Measurements from ENCODE around the gene C5. TPM values are rescaled to one million over a fixed set of nuclear protein-coding genes. Genes with fewer than 3 reads are reported as not detected.

Gene C5
- polyA plus RNA-seq, 1 of the 3 experiments (the other 2 are of a cell fraction) = 1.8 TPM

GRCh38 chr9:120989065-120989464 lies 61.0 kb downstream of the C5 start:
- CTCF ChIA-PET = no interaction called here
- POLR2A ChIA-PET = no interaction called here
- H3F3A ChIP-seq (replicated peaks; ENCODE audit: insufficient read depth) = peaks cover 9% of the 10 kb centered on the region
- no peaks in the 10 kb centered on the region for H4K20me1 ChIP-seq (ENCODE audit: insufficient read depth)
- H3K36me3 ChIP-seq (replicated peaks in 1 of 2; ENCODE audit: control insufficient read depth in 1 of 2, insufficient read depth in 2 of 2, low read length in 1 of 2) = no peaks in the 10 kb centered on the region
- TF ChIP-seq USF2 (IDR thresholded peaks at IDR 0.05; ENCODE audit: borderline replicate concordance, low read depth, low read length) (no peak), RFX5 (IDR thresholded peaks at IDR 0.05; ENCODE audit: low read length) (no peak), MEF2A (IDR thresholded peaks at IDR 0.05; ENCODE audit: borderline replicate concordance, low read depth) (no peak), REST (IDR thresholded peaks at IDR 0.05; ENCODE audit: low read depth, low read length) (no peak), TAF1 (IDR thresholded peaks at IDR 0.05; ENCODE audit: borderline replicate concordance, low read depth, low read length) (no peak), FOSL2 (IDR thresholded peaks at IDR 0.05; ENCODE audit: borderline replicate concordance, low read depth) (no peak), RCOR1 (IDR thresholded peaks at IDR 0.05; ENCODE audit: low read length) (no peak), IRF3 (IDR thresholded peaks at IDR 0.05; ENCODE audit: low read depth, low read length) (no peak), YY1 (IDR thresholded peaks at IDR 0.05; ENCODE audit: low read depth) (no peak), GATA2 (CRISPR knock-in tag; IDR thresholded peaks at IDR 0.05) (no peak), ZBTB33 (IDR thresholded peaks at IDR 0.05; ENCODE audit: borderline replicate concordance, low read depth) (no peak), MAX (IDR thresholded peaks at IDR 0.05; ENCODE audit: low read depth) (no peak), CTCF (IDR thresholded peaks at IDR 0.05) (no peak), NFIC (IDR thresholded peaks at IDR 0.05; ENCODE audit: borderline replicate concordance) (no peak), TCF12 (IDR thresholded peaks at IDR 0.05) (no peak), USF1 (IDR thresholded peaks at IDR 0.05; ENCODE audit: borderline replicate concordance, low read depth) (no peak), TEAD4 (IDR thresholded peaks at IDR 0.05; ENCODE audit: borderline replicate concordance, insufficient read depth) (no peak), JUND (IDR thresholded peaks at IDR 0.05) (no peak), CHD2 (IDR thresholded peaks at IDR 0.05; ENCODE audit: low read length, partially characterized antibody) (no peak)
- no peaks in the 10 kb centered on the region for H3K9me2 ChIP-seq
- no peak for DNase-seq
- no peak overlapping the region for H3K27ac ChIP-seq (ENCODE audit: low read depth in 2 of 2, low read length in 1 of 2)
- peaks cover 0 to 2% of the 10 kb centered on the region in 2 experiments; a peak in 1 of 4 replicates for H3K4me1 ChIP-seq (ENCODE audit: control insufficient read depth in 1 of 2, insufficient read depth in 2 of 2, low read depth in 1 of 2, low read length in 1 of 2)
- H3K79me2 ChIP-seq (ENCODE audit: insufficient read depth) = no peaks in the 10 kb centered on the region
- H3K4me3 ChIP-seq (ENCODE audit: low read depth in 2 of 2, low read length in 1 of 2) = no peak overlapping the region
- no peak overlapping the region for H3K9ac ChIP-seq
- 95% methylated on average over 4 of the region's 4 CpGs for WGBS (ENCODE audit: low lambda C conversion rate)
- no peaks in the 10 kb centered on the region for H3K27me3 ChIP-seq (ENCODE audit: insufficient read depth)
- H3K4me2 ChIP-seq = no peak overlapping the region
- no peaks in the 10 kb centered on the region for H3K9me3 ChIP-seq
- no peak overlapping the region for H2AFZ ChIP-seq (ENCODE audit: low read depth)

Data from SK-N-SH (cell line).